Stimulated activated CD4-positive, alpha-beta T cell treated with anti-CD3 and anti-CD28 coated beads, Interleukin-2, amount 100 ng/mL, for 24 hours (primary cell): ENCODE measurements around the gene SDK1.
"Not testable (repeated sequence)": the region's sequence is repeated elsewhere in the genome, so short reads cannot be mapped to it uniquely, and the experiment has no call there.

Source experiments
- DNase-seq, 2 donors: peaks; one replicate each; pipeline ENCODE4 v3.0.0-alpha.2; 2020

SDK1 gene

GRCh38 chr7:4269746-4270145, 968.7 kb downstream of the SDK1 start:
- DNase-seq = no peak

GRCh38 chr7:4270268-4270667, 969.2 kb downstream of the SDK1 start:
- DNase-seq = no peak

- no peak for DNase-seq
These were observed 970.1 kb downstream of the SDK1 start for GRCh38 chr7:4270941-4271715.

- no peak for DNase-seq
These were observed 970.6 kb downstream of the SDK1 start for GRCh38 chr7:4271716-4272015.

GRCh38 chr7:4272141-4272540, 971.1 kb downstream of the SDK1 start:
- no peak for DNase-seq

- no peak for DNase-seq
These were observed 972.6 kb downstream of the SDK1 start for GRCh38 chr7:4273566-4274230.

- DNase-seq = no peak
These were observed 973.2 kb downstream of the SDK1 start for GRCh38 chr7:4274286-4274685.

GRCh38 chr7:4277936-4278335, 976.9 kb downstream of the SDK1 start:
- no peak for DNase-seq

GRCh38 chr7:4279216-4279615, 978.2 kb downstream of the SDK1 start:
- no peak for DNase-seq

GRCh38 chr7:4281231-4281993, 980.4 kb downstream of the SDK1 start:
- no peak for DNase-seq

- no peak for DNase-seq
These were observed 981.6 kb downstream of the SDK1 start for GRCh38 chr7:4282434-4283223.

- DNase-seq = no peak
These were observed 985.3 kb downstream of the SDK1 start for GRCh38 chr7:4286351-4286750.

- no peak for DNase-seq
These were observed 987.8 kb downstream of the SDK1 start for GRCh38 chr7:4288791-4289394.

- DNase-seq = no peak
These were observed 996.3 kb downstream of the SDK1 start for GRCh38 chr7:4297165-4297917.

- DNase-seq = no peak
These were observed 996.8 kb downstream of the SDK1 start for GRCh38 chr7:4297918-4298219.

GRCh38 chr7:4299431-4299830, 998.4 kb downstream of the SDK1 start:
- no peak for DNase-seq

- no peak for DNase-seq
These were observed 1001.3 kb downstream of the SDK1 start for GRCh38 chr7:4302203-4302905.

GRCh38 chr7:4307316-4308204, 1006.5 kb downstream of the SDK1 start:
- no peak for DNase-seq

GRCh38 chr7:4308205-4308590, 1007.1 kb downstream of the SDK1 start:
- DNase-seq = no peak

GRCh38 chr7:4313911-4314310, 1012.9 kb downstream of the SDK1 start:
- DNase-seq = not testable (repeated sequence)
